ENCODE results near the gene ASPSCR1. TPM values are rescaled to one million over a fixed set of nuclear protein-coding genes. Genes with fewer than 3 reads are reported as not detected.

ASPSCR1 gene
- total RNA-seq, 1 donor from 2014 or later: 27.5 TPM

DNA sequence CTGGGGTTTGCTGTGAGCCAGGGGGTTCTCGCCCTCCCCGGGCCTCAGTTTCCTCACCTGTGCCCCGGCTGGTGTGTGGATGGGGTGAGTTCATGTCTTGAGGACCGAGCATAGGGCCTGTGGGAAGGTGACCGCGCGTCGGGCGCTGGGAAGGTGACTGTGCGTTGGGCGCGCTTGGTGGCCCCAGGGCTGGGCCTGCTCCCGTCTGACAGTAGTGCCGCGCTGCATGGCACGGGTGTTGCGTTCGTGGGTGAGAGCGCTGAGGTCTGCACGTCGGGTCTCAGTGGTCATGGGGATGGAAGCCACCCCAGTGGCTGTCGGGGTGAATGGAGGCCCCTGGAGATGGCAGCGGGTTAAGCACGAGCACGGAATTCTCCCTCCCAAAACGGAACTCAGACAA is 9.2 kb downstream of the ASPSCR1 start:
- intact Hi-C loops (cut with micrococcal nuclease): no loop called here
- TF ChIP-seq, protein P1, sequence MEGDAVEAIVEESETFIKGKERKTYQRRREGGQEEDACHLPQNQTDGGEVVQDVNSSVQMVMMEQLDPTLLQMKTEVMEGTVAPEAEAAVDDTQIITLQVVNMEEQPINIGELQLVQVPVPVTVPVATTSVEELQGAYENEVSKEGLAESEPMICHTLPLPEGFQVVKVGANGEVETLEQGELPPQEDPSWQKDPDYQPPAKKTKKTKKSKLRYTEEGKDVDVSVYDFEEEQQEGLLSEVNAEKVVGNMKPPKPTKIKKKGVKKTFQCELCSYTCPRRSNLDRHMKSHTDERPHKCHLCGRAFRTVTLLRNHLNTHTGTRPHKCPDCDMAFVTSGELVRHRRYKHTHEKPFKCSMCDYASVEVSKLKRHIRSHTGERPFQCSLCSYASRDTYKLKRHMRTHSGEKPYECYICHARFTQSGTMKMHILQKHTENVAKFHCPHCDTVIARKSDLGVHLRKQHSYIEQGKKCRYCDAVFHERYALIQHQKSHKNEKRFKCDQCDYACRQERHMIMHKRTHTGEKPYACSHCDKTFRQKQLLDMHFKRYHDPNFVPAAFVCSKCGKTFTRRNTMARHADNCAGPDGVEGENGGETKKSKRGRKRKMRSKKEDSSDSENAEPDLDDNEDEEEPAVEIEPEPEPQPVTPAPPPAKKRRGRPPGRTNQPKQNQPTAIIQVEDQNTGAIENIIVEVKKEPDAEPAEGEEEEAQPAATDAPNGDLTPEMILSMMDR (IDR thresholded peaks at IDR 0.05; ENCODE audit: borderline replicate concordance): no peak
- no peaks in the 10 kb centered on the region for H3K27me3 ChIP-seq (ENCODE audit: low read depth)
- peaks cover 11% of the 10 kb centered on the region for H3K4me1 ChIP-seq
- no peak overlapping the region for H3K27ac ChIP-seq (replicated peaks)
- H3K4me3 ChIP-seq: no peak overlapping the region
- no peaks in the 10 kb centered on the region for H3K9me3 ChIP-seq (replicated peaks)
- DNase-seq: no peak
- peaks cover 30% of the 10 kb centered on the region for H3K36me3 ChIP-seq

DNA sequence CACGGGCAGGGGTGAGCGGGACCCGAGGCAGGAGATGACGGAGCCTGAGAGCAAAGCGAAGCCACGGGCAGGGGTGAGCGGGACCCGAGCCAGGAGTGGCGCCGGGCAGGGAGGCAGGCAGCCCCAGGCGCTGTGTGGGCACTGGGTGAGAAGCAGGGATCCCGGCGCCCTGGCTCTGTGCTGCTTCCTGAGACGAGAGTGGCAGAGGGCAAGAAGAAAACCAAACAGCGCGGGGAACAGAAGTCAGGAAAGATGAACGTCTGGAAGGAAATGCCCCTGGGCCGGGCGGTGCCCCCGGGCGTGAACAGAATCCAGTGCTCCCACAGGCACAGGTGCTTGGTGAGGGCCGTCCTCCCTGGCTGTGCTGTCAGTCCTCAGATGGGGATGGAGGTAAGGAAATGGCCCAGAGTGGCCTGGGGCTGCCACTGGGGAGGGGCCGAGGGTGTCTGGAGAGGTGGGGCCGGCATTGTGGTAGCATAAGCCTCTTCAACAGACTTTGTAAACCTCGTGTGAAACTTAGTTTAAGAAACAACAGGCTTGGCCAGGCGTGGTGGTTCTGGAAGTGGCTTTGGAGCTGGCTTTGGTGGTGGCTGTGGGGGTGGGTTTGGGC is 9.8 kb downstream of the ASPSCR1 start:
- H3K36me3 ChIP-seq: peaks cover 26% of the 10 kb centered on the region
- no peaks in the 10 kb centered on the region for H3K27me3 ChIP-seq (ENCODE audit: low read depth)
- intact Hi-C loops (cut with micrococcal nuclease): no loop called here
- peaks cover 18% of the 10 kb centered on the region for H3K4me1 ChIP-seq
- DNase-seq: no peak
- TF ChIP-seq, protein P1 (IDR thresholded peaks at IDR 0.05; ENCODE audit: borderline replicate concordance): no peak
- H3K4me3 ChIP-seq: no peak overlapping the region
- H3K9me3 ChIP-seq (replicated peaks): no peaks in the 10 kb centered on the region
- no peak overlapping the region for H3K27ac ChIP-seq (replicated peaks)

DNA sequence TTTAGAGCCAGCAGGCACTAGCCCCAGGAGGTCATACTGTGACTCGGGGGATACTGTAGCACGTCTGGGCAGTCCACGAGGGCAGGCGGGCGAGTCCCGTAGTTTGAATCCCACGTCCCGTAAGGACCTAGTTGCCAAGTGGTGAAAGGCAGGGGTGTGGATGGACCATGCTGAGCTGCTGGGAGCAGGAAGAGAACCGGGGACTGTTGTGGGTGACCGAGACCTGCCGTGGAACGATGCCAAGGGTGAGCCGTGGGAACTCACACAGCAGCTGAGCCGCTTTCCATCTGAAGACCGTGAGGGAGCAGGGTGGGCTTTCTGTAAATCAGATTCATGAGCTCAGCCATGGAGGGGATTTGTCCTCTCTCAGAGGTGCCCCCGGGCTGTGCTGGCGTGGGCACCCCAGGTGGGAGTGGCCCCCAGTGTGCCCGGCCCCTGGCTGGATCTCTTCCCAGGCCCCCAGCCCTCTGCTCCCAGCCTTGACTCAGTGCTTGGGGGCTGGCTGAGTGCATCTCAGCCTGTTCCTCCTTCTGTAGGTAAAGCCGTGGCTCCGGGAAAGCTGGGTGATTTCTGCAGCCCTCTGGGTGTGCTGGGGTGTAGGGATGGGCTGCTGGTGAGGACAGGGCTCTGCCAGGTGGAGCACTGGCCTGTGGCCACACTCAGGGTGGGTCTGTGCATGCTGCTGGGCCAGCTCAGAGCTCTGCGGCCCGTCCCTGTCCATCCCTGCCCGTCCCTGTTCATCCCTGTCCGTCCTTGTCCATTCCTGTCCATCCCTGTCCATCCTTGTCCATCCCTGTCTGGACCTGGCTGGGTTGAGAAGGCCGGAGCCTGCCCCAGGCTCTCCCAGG is 13.6 kb downstream of the ASPSCR1 start:
- intact Hi-C loops (cut with micrococcal nuclease): no loop called here
- Histone ChIP-seq H3K27me3 (ENCODE audit: low read depth) (no peaks in the 10 kb centered on the region), H3K4me3 (peak overlapping the region; percentile 57), H3K27ac (replicated peaks) (peak overlapping the region; percentile 92), H3K4me1 (peaks cover 25% of the 10 kb centered on the region), H3K9me3 (replicated peaks) (no peaks in the 10 kb centered on the region), H3K36me3 (peaks cover 7% of the 10 kb centered on the region)
- no peak for DNase-seq
- TF ChIP-seq, protein P1 (IDR thresholded peaks at IDR 0.05; ENCODE audit: borderline replicate concordance): no peak

DNA sequence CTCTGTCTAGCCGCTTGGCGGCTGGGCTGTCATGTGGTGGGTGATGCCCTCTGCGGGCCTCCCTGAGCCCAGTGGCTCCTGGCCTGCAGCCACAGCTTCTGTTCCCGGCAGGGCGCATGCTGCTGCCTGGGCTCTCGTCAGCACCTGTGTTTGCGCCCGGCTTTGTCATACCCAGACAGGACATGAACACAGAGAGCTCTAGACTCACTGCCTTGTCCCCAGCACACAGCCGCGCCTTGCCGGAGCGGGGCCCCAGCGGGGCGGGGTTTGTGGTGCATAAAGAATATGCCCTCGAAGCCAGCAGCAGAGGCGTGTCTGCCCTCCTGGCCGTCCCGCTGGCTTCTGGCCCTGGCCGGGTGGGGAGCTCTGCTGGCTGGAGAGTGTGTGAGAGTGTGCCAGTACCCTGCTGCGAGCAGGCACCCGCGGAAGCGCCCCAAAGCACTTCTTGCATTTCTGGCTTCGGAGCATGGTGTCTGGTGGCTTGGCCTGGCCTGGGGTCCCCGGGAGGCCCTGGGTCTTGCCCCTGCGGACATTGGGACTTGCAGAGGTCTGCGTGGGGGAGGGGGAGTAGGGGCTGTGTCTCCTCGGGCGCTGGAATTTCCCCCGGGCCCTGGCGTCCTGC is 14.4 kb downstream of the ASPSCR1 start:
- intact Hi-C loops (cut with micrococcal nuclease): no loop called here
- peaks cover 25% of the 10 kb centered on the region for H3K4me1 ChIP-seq
- TF ChIP-seq, protein P1 (IDR thresholded peaks at IDR 0.05; ENCODE audit: borderline replicate concordance): no peak
- H3K9me3 ChIP-seq (replicated peaks): no peaks in the 10 kb centered on the region
- no peaks in the 10 kb centered on the region for H3K27me3 ChIP-seq (ENCODE audit: low read depth)
- peak; percentile 79 for DNase-seq
- peak overlapping the region; percentile 92 for H3K27ac ChIP-seq (replicated peaks)
- peak overlapping the region; percentile 57 for H3K4me3 ChIP-seq
- H3K36me3 ChIP-seq: peaks cover 9% of the 10 kb centered on the region

DNA sequence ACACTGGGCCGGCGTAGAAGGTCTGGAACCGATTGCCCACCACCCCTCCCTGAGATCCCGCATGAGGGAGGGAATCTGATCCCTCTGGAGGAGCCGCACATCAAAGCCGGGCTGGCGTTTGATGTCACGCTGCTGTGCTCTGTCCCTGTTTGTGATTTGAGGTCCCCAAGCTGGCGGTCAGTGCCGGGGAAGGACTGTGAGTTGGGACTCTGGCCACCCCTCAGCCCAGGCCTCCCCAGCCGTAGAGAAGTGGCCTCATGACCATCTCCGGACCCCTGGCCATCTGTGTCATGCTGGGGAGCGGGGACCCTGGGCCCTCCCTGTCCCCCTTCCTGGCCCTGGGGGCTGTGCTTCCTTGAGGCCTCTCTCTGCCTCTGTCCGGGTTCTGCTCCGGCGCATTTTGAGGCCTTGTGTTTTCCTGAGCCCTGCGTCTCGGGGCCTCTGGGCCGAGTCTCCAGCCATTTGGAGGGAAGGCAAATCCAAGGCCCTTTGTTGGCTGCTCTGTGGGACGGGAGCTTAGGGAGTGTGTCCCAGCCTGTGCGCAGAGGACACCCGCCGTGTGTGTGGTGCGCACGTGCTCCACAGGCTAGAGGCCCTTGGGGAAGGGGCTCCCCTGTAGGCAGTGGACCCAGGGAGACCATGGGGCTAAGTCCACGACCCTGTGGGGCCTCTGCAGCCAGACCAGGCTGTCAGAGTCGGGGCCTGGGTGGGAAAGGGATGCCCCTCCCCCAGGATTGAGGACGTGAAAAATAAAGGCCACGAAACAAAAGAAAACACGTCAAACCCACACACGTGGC is 15.1 kb downstream of the ASPSCR1 start:
- no peak for DNase-seq
- Histone ChIP-seq H3K27me3 (ENCODE audit: low read depth) (no peaks in the 10 kb centered on the region), H3K36me3 (peaks cover 15% of the 10 kb centered on the region), H3K9me3 (replicated peaks) (no peaks in the 10 kb centered on the region), H3K27ac (replicated peaks) (peak overlapping the region; percentile 92), H3K4me3 (peak overlapping the region; percentile 57), H3K4me1 (peaks cover 25% of the 10 kb centered on the region)
- intact Hi-C loops (cut with micrococcal nuclease): no loop called here
- TF ChIP-seq, protein P1 (IDR thresholded peaks at IDR 0.05; ENCODE audit: borderline replicate concordance): no peak

All from left ventricle myocardium inferior (tissue), 1 donor.